Hematopoietic multipotent progenitor cell treated with erythropoietin and hydrocortisone succinate and interleukin-3 and kit ligand, for 4 days (in vitro differentiated cells): ENCODE data around the gene BOK.
"Not testable (repeated sequence)": the region's sequence is repeated elsewhere in the genome, so short reads cannot be mapped to it uniquely, and the experiment has no call there.

Source experiments
- DNase-seq: peaks from one replicate; pipeline ENCODE4 v3.0.0-alpha.2; 2015

The BOK gene

GRCh38 chr2:241574911-241575623 is 16.5 kb downstream of the BOK start:
- no peak for DNase-seq

- DNase-seq = no peak
Measured at GRCh38 chr2:241575624-241576292, 17.2 kb downstream of the BOK start.

GRCh38 chr2:241576293-241576654 is 17.7 kb downstream of the BOK start:
- no peak for DNase-seq

DNA sequence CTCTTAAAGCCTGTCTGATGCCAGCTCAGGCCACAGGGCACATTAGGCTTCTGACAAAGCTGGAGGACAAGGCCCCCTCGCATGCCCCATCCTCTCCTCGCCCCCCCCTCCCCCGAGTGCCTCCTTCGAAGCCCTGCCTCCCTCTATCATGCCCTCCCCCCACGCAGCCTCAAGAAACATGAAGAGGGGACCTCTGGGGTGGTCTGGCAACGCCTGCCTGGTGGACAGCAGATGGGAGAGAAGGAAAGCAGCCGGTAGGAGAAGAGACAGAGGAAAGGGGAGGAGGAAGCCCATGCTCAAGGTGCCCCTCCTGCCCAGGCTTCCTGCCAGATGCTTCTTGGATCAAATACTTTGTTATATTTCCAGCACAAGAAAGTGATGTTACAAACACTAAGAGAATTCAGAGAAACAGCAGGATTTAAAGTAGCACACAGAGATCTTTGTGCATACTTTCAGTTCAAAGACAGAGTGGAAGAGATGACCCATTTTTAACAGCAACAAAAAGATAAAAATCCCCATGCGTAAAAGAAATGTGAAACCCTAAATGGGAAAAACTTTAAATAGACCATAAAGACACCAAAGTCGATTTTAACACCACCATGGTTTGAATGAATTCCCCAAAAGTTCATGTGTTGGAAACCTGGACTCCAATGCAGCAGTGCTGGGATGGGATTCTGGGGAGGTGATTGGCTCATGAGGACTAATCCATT is 19.0 kb downstream of the BOK start:
- DNase-seq = no peak

DNA sequence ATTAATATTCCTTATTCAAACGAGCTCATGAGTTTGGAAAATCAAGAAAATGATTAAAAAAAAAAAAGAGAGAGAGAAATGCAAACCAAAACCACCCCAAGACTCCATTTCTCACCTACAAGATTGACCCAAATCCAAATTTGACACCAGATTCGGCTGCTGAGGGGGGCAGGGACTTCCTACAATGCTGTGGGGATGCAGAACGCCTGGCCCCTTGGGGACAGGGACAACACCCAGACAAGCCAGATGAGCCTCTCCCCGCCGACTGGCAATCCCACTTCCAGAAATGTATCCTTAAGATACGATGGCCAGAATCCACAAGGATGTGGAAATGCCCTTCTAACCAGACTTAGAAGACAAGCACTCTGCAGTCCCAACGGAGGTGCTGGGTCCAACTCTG is 20.7 kb downstream of the BOK start:
- DNase-seq = no peak

GRCh38 chr2:241582328-241582727 is 23.8 kb downstream of the BOK start:
- no peak for DNase-seq

DNA sequence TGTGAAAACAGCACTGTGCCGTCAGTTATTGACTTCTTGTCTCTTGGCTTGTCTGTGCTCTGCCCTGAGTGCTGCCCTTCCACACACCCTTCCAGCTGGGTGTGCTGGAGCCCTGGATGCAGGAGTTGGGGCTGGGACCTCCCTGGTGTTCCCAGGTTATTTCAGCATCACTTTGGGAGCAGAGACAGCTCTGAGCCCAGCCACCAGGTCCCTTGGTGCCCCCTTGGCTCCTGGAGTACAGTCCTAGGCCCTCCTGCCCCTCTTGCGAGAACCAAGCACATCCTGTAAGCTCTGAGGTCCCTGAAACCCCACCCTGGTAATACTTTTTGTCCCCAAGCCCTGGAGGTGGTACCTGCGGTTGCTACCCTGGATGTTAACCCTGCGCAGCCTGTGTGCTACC is 24.3 kb downstream of the BOK start:
- DNase-seq = no peak

- no peak for DNase-seq
Measured at GRCh38 chr2:241584436-241584835, 25.9 kb downstream of the BOK start.

DNA sequence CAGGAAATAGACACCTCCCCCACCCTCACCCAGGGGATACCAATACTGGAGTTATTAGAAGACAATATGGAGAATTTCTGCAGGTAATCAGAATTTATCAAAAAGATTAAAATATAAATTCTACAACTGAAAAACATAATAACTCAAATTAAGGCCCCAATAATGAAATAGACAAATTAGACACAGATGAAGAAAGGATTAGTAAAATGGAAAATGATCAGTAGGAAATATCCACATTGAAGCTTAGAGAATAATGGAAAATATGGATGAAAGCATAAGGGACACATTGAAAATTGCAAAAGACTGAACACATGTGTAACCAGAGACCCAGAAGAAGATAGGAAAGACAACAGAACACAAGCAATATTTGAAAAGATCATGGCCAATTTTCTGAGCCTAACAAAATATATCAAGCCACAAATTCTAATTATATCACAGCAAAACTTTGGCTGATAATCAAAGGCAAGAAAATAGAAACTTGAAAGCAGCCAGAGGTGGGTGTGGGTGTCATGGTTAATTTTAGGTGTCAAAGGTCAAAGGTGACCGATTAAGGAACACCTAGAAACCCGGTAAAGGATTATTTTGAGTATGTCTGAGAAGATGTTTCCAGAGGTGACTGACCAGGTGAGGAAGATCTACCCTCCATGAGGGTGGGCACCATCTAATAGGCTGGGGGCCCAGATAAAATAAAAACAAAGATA is 28.2 kb downstream of the BOK start:
- no peak for DNase-seq

DNA sequence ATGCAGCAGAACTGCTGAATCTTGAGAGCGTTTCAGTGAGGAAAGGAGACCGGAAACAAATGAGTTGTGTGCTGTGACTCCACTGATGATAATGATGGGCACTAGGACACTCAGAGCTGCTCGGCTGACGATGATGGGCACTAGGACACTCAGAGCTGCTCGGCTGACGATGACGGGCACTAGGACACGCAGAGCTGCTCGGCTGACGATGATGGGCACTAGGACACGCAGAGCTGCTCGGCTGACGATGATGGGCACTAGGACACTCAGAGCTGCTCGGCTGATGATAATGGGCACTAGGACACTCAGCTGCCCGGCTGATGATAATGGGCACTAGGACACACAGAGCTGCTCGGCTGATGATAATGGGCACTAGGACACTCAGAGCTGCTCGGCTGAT is 31.3 kb downstream of the BOK start:
- DNase-seq = not testable (repeated sequence)

DNA sequence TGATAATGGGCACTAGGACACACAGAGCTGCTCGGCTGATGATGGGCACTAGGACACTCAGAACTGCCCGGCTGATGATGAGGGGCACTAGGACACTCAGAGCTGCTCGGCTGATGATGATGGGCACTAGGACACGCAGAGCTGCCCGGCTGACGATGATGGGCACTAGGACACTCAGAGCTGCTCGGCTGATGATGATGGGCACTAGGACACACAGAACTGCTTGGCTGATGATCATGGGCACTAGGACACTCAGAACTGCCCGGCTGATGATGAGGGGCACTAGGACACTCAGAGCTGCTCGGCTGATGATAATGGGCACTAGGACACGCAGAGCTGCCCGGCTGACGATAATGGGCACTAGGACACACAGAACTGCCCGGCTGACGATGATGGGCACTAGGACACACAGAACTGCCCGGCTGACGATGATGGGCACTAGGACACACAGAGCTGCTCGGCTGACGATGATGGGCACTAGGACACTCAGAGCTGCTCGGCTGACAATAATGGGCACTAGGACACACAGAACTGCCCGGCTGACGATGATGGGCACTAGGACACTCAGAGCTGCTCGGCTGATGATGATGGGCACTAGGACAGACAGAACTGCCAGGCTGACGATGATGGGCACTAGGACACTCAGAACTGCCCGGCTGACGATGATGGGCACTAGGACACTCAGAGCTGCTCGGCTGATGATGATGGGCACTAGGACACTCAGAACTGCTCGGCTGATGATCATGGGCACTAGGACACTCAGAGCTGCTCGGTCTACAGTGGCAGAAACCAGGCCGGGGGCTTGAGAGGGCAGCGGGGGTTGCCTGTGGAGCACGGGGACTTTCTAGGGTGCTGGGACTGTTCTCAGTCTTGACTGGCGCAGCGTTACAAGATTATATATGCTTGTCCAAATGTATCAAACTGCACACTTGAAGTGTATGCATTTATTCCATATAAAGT is 32.2 kb downstream of the BOK start:
- DNase-seq = not testable (repeated sequence)

DNA sequence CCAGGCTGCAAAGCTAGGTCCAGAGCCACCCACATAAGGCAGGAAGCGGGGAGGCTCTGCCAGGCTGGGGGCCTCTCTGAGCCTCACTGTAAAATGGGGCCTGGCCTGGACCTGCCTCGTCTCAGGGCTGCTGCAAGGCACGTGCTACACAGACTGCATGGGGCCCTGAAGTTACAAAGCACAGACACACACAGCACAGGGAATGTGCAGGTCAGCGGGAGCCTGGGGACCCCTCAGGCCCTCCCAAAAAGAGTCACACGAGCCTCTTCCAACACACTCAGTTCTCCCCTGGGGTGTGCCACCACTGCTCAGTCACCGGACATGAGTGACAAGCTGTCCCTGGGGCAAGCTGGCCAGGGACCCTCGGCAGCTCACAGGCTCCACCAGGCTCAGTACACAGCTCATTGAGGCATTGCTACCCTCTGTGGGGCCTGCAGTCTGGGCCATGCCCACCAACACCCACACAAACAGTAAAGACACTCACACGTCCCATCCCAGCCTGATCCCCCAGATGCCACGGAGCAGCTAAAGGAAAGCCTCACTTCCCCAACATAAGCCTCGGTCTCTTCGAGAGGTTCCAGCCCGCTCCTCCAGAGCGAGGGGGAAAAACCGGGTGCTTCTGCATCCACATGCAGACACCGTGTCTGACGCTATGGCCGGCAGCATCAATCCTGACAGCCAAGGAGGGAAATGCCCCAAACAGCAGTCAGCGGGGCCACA is 33.7 kb downstream of the BOK start:
- DNase-seq = no peak

DNA sequence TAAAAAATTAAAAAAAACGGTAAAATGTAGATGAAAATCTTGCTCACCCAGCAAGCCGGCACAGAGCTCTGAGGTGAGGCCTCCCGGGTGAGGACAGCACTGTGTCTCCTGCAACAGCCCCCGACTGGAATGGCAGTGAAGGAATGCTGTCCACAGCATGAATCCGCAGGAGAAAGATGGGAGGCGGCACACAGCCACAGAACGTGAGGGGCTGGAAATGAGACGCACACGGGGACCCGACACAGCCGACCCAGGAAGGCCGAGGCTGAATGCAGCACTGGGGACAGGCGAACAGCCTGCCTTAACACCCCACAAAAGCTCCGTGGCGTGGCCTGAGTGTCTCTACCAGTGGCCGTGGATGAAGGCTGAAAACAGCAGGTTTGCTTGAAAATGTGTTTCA is 34.7 kb downstream of the BOK start:
- DNase-seq = no peak

- DNase-seq = peak; percentile 35
Measured at GRCh38 chr2:241595600-241596140, 37.1 kb downstream of the BOK start.

GRCh38 chr2:241597561-241597960 is 39.0 kb downstream of the BOK start:
- no peak for DNase-seq

GRCh38 chr2:241598061-241598460 is 39.5 kb downstream of the BOK start:
- DNase-seq = no peak

- no peak for DNase-seq
Measured at GRCh38 chr2:241598487-241598886, 39.9 kb downstream of the BOK start.

GRCh38 chr2:241599615-241600014 is 41.1 kb downstream of the BOK start:
- no peak for DNase-seq

GRCh38 chr2:241601841-241602240 is 43.3 kb downstream of the BOK start:
- no peak for DNase-seq

- no peak for DNase-seq
Measured at GRCh38 chr2:241602720-241603119, 44.2 kb downstream of the BOK start.

- DNase-seq = no peak
Measured at GRCh38 chr2:241603686-241604085, 45.1 kb downstream of the BOK start.
